IMR-90 (cell line): ENCODE data around the gene HNRNPA3. TPM values are rescaled to one million over a fixed set of nuclear protein-coding genes. Genes with fewer than 3 reads are reported as not detected.

Experiments
- ATAC-seq: fragments of 200-7000 bp; cut with Tn5 transposase; 2 replicates; pipeline ENCODE4 v1.9.1; 2020; ENCODE audit warnings: low read depth, mild to moderate bottlenecking, moderate library complexity
- BruUV-seq: library from RNA; stranded (reverse); fragments of 400-500 nt; replicated peaks from 2 replicates; lab custom pipeline; 2021; lab: Mats Ljungman, UMichigan
- CTCF ChIA-PET: fragments of 300-600 bp; formaldehyde crosslinking; extraction: SDS; loops from one replicate; lab custom pipeline; 2021; ENCODE audit warnings: antibody characterized with exemption; lab: Yijun Ruan, JAX
- POLR2A ChIA-PET: fragments of 300-600 bp; sonication (Branson Sonifier 250); formaldehyde crosslinking; loops from one replicate; lab custom pipeline; 2022; ENCODE audit warnings: antibody characterized with exemption; ENCODE audit not compliant: unreplicated experiment; lab: Charles Lee
- DNase-seq: peaks from one replicate; pipeline ENCODE4 v3.0.0; 2013
- H2AFZ ChIP-seq: replicated peaks from 2 replicates; pipeline ENCODE3; 2013; ENCODE audit warnings: low read length, mild to moderate bottlenecking; ENCODE audit not compliant: poor library complexity
- H2AK5ac ChIP-seq: 2 replicates; pipeline ENCODE4 v1.6.1; 2013; ENCODE audit warnings: low read depth, low read length, inconsistent platforms
- H2AK9ac ChIP-seq: replicated peaks from 2 replicates; pipeline ENCODE3; 2013; ENCODE audit warnings: mild to moderate bottlenecking, low read depth, low read length, moderate library complexity; ENCODE audit not compliant: poor library complexity
- H2BK120ac ChIP-seq: 2 replicates; pipeline ENCODE4 v1.6.1; 2013; ENCODE audit warnings: low read depth, low read length, inconsistent platforms
- H2BK15ac ChIP-seq: 3 replicates; pipeline ENCODE4 v1.6.1; 2013; ENCODE audit warnings: low read depth, low read length, inconsistent platforms
- H2BK20ac ChIP-seq: 2 replicates; pipeline ENCODE4 v1.6.1; 2013; ENCODE audit warnings: low read depth, mild to moderate bottlenecking, inconsistent platforms, low read length, moderate library complexity
- H2BK5ac ChIP-seq: 2 replicates; pipeline ENCODE4 v1.6.1; 2013; ENCODE audit warnings: mild to moderate bottlenecking, low read depth, low read length, inconsistent platforms; ENCODE audit not compliant: poor library complexity, severe bottlenecking
- H3K14ac ChIP-seq: replicated peaks from 2 replicates; pipeline ENCODE4 v1.6.1; 2013; ENCODE audit warnings: low read depth, low read length, inconsistent platforms
- H3K18ac ChIP-seq: 2 replicates; pipeline ENCODE4 v1.6.1; 2013; ENCODE audit warnings: low read depth, low read length, control low read depth
- H3K23ac ChIP-seq: 2 replicates; pipeline ENCODE4 v1.6.1; 2013; ENCODE audit warnings: low read depth, low read length, inconsistent platforms
- H3K27ac ChIP-seq: 2 replicates; pipeline ENCODE4 v1.5.1; 2013; ENCODE audit warnings: mild to moderate bottlenecking, control low read depth, low read length; ENCODE audit not compliant: insufficient read depth
- H3K27me3 ChIP-seq: 2 replicates; pipeline ENCODE4 v1.6.1; 2013; ENCODE audit warnings: low read length; ENCODE audit not compliant: control insufficient read depth, insufficient read depth
- H3K36me3 ChIP-seq: 2 replicates; pipeline ENCODE4 v1.6.1; 2013; ENCODE audit warnings: low read length, mixed read lengths; ENCODE audit not compliant: control insufficient read depth, insufficient read depth
- H3K4ac ChIP-seq: 2 replicates; pipeline ENCODE4 v1.6.1; 2013; ENCODE audit warnings: low read depth, low read length, inconsistent platforms
- H3K4me1 ChIP-seq: 2 replicates; pipeline ENCODE4 v1.6.1; 2013; ENCODE audit warnings: low read length, mixed read lengths; ENCODE audit not compliant: control insufficient read depth, insufficient read depth
- H3K4me2 ChIP-seq: 2 replicates; pipeline ENCODE4 v1.6.1; 2013; ENCODE audit warnings: low read depth, mild to moderate bottlenecking, control low read depth, low read length, moderate library complexity
- H3K4me3 ChIP-seq: 2 replicates; pipeline ENCODE4 v1.5.1; 2013; ENCODE audit warnings: low read depth, mild to moderate bottlenecking, control low read depth, low read length, moderate library complexity; ENCODE audit not compliant: insufficient read depth
- H3K56ac ChIP-seq: 2 replicates; pipeline ENCODE4 v1.6.1; 2013; ENCODE audit warnings: low read length, inconsistent platforms; ENCODE audit not compliant: insufficient read depth; ENCODE audit errors: extremely low read depth
- H3K79me1 ChIP-seq, 2 experiments: 2 replicates each; pipeline ENCODE4 v1.6.1; 2013; ENCODE audit warnings: low read length in 2 of 2, inconsistent platforms in 1 of 2, low read depth in 1 of 2
- H3K9ac ChIP-seq: 2 replicates; pipeline ENCODE4 v1.6.1; 2013; ENCODE audit warnings: low read depth, low read length, control low read depth
- H3K9me1 ChIP-seq: 2 replicates; pipeline ENCODE4 v1.6.1; 2013; ENCODE audit warnings: low read length, inconsistent platforms; ENCODE audit not compliant: insufficient read depth
- H3K9me3 ChIP-seq: 2 replicates; pipeline ENCODE4 v1.6.1; 2013; ENCODE audit warnings: low read length; ENCODE audit not compliant: control insufficient read depth, insufficient read depth
- H4K20me1 ChIP-seq: 2 replicates; pipeline ENCODE4 v1.6.1; 2013; ENCODE audit warnings: low read length, inconsistent platforms; ENCODE audit not compliant: insufficient read depth
- H4K5ac ChIP-seq: 2 replicates; pipeline ENCODE4 v1.6.1; 2013; ENCODE audit warnings: mild to moderate bottlenecking, low read depth, low read length, control low read depth
- H4K8ac ChIP-seq, 2 experiments: 2 replicates each; pipeline ENCODE4 v1.6.1; 2013; ENCODE audit warnings: low read depth in 2 of 2, low read length in 2 of 2, control low read depth in 1 of 2, inconsistent platforms in 1 of 2
- H4K91ac ChIP-seq: 2 replicates; pipeline ENCODE4 v1.6.1; 2013; ENCODE audit warnings: low read depth, low read length, inconsistent platforms; ENCODE audit not compliant: insufficient read depth
- BHLHE40 ChIP-seq: fragments of 150-350 bp; IDR thresholded peaks from 2 replicates; pipeline ENCODE4 v1.6.1; 2016; ENCODE audit warnings: mild to moderate bottlenecking, low read depth, low read length
- CEBPB ChIP-seq: IDR thresholded peaks from 2 replicates; pipeline ENCODE4 v1.6.1; 2012; ENCODE audit warnings: low read depth, low read length, improper control_type of control experiment
- CHD1 ChIP-seq: IDR thresholded peaks from 2 replicates; pipeline ENCODE4 v1.6.1; 2012; ENCODE audit warnings: low read depth, low read length, improper control_type of control experiment
- CTCF ChIP-seq: conservative IDR thresholded peaks from 2 replicates; pipeline ENCODE4 v1.5.1; 2012; ENCODE audit warnings: mild to moderate bottlenecking, low read depth, low read length, improper control_type of control experiment
- FOS ChIP-seq: fragments of 150-350 bp; IDR thresholded peaks from 2 replicates; pipeline ENCODE4 v1.6.1; 2016; ENCODE audit warnings: low read depth, low read length
- MAFK ChIP-seq: IDR thresholded peaks from 2 replicates; pipeline ENCODE4 v1.6.1; 2012; ENCODE audit warnings: low read depth, low read length, improper control_type of control experiment
- MAZ ChIP-seq: IDR thresholded peaks from 2 replicates; pipeline ENCODE4 v1.6.1; 2012; ENCODE audit warnings: low read depth, mild to moderate bottlenecking, low read length, improper control_type of control experiment, moderate library complexity, borderline replicate concordance
- MXI1 ChIP-seq: IDR thresholded peaks from 2 replicates; pipeline ENCODE4 v1.6.1; 2012; ENCODE audit warnings: low read depth, mild to moderate bottlenecking, low read length, moderate library complexity, borderline replicate concordance
- NFE2L2 ChIP-seq: fragments of 150-350 bp; IDR thresholded peaks from 2 replicates; pipeline ENCODE4 v1.6.1; 2016; ENCODE audit warnings: low read depth, mild to moderate bottlenecking, low read length
- POLR2A ChIP-seq: IDR thresholded peaks from 2 replicates; pipeline ENCODE4 v1.6.1; 2012; ENCODE audit warnings: mild to moderate bottlenecking, low read depth, low read length
- RAD21 ChIP-seq: IDR thresholded peaks from 2 replicates; pipeline ENCODE4 v1.6.1; 2012; ENCODE audit warnings: low read length, improper control_type of control experiment
- RCOR1 ChIP-seq: IDR thresholded peaks from 2 replicates; pipeline ENCODE4 v1.6.1; 2012; ENCODE audit warnings: mild to moderate bottlenecking, low read length, improper control_type of control experiment; ENCODE audit not compliant: insufficient replicate concordance
- RFX5 ChIP-seq: IDR thresholded peaks from 2 replicates; pipeline ENCODE4 v1.8.0; 2012; ENCODE audit warnings: low read depth, mild to moderate bottlenecking, low read length, moderate library complexity
- WGBS, 2 experiments: methylation state at CpG; one replicate each; pipeline versions ENCODE4 v1.1.5 to v1.1.7; 2013; ENCODE audit warnings: missing lambda C conversion rate in 2 of 2; ENCODE audit not compliant: insufficient read length in 1 of 2; ENCODE audit errors: extremely low coverage in 2 of 2; 5-methylcytosine and 5-hydroxymethylcytosine counted together
- dilution Hi-C: fragments of 300-500 bp; cut with HindIII; formaldehyde crosslinking; loops from one replicate; pipeline ENCODE4 v1.14.3; 2018; ENCODE audit warnings: low sequenced_read_pairs; ENCODE audit not compliant: unreplicated experiment
- in situ Hi-C: fragments of 300-500 bp; cut with MboI; formaldehyde crosslinking; loops from 3 replicates; pipeline ENCODE4 v1.14.3; 2019; ENCODE audit warnings: low sequenced_read_pairs, inconsistent platforms, mixed read lengths
- intact Hi-C: fragments of 100-400 bp; cut with micrococcal nuclease; formaldehyde crosslinking; loops from 2 replicates; pipeline ENCODE4 v1.10.0; 2022
- polyA plus RNA-seq, 3 experiments: library from polyadenylated mRNA; depleted of rRNA; stranded (reverse); fragments of >200 nt; gene quantifications; 2 replicates each; pipeline ENCODE4 v1.2.3, GENCODE V29; 2012; ENCODE audit warnings: low replicate concordance in 1 of 3
- total RNA-seq: library from RNA; depleted of rRNA; stranded (reverse); fragments of >200 nt; gene quantifications from 2 replicates; pipeline ENCODE4 v1.2.3, GENCODE V29; 2012
- TF ChIP-seq, protein P1 (sequence below): fragments of 150-350 bp; IDR thresholded peaks from 2 replicates; pipeline ENCODE4 v1.6.1; 2017; ENCODE audit warnings: mild to moderate bottlenecking, antibody characterized with exemption, low read length, low read depth

The HNRNPA3 gene
- total and polyA plus RNA-seq, 2 of the 4 experiments (the other 2 are of a cell fraction), result 18.6 to 111 TPM

GRCh38 chr2:177217247-177217843 lies 4.8 kb downstream of the HNRNPA3 start:
- no peak overlapping the region for H3K4ac ChIP-seq
- H3K23ac ChIP-seq, result no peak overlapping the region
- H3K4me2 ChIP-seq, result no peak overlapping the region
- in situ Hi-C loops (no loop called here), intact Hi-C loops (no loop called here), dilution Hi-C loops (no loop called here)
- no peak overlapping the region for H2AK5ac ChIP-seq
- H2BK20ac ChIP-seq, result no peak overlapping the region
- ATAC-seq (no peak), DNase-seq (no peak)
- no peaks in the 10 kb centered on the region; the same call in 1 of the 2 replicates for H3K9me1 ChIP-seq
- POLR2A ChIA-PET, result no interaction called here
- H3K36me3 ChIP-seq, result peaks cover 39% of the 10 kb centered on the region
- H4K91ac ChIP-seq, result no peak overlapping the region
- no peak overlapping the region for H3K4me3 ChIP-seq
- H2BK120ac ChIP-seq, result no peak overlapping the region
- H4K8ac ChIP-seq, result no peak overlapping the region
- H4K20me1 ChIP-seq, result peaks cover 66% of the 10 kb centered on the region
- no peak overlapping the region for H2AK9ac ChIP-seq
- TF ChIP-seq RAD21 (no peak), POLR2A (no peak), MAFK (no peak), CTCF (no peak), MAZ (no peak), NFE2L2 (no peak), RFX5 (no peak), CHD1 (no peak), RCOR1 (no peak), FOS (no peak), BHLHE40 (no peak), CEBPB (no peak), MXI1 (no peak)
- TF ChIP-seq, protein P1, sequence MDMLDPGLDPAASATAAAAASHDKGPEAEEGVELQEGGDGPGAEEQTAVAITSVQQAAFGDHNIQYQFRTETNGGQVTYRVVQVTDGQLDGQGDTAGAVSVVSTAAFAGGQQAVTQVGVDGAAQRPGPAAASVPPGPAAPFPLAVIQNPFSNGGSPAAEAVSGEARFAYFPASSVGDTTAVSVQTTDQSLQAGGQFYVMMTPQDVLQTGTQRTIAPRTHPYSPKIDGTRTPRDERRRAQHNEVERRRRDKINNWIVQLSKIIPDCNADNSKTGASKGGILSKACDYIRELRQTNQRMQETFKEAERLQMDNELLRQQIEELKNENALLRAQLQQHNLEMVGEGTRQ, result no peak
- no peak overlapping the region for H2BK15ac ChIP-seq
- H3K14ac ChIP-seq, result no peak overlapping the region
- H3K4me1 ChIP-seq, result no peaks in the 10 kb centered on the region; the same call in 1 of the 2 replicates
- no peaks in the 10 kb centered on the region for H3K9me3 ChIP-seq
- BruUV-seq, result no TSS peak
- no peak overlapping the region for H3K18ac ChIP-seq
- no peak overlapping the region for H4K5ac ChIP-seq
- CTCF ChIA-PET, result no interaction called here
- H2BK5ac ChIP-seq, result no peak overlapping the region
- H3K9ac ChIP-seq, result no peak overlapping the region
- no peak overlapping the region for H2AFZ ChIP-seq
- H3K27ac ChIP-seq, result no peak overlapping the region
- H3K79me1 ChIP-seq, result peaks cover 16 to 27% of the 10 kb centered on the region in 2 experiments
- WGBS, 2 experiments, result no CpG with 5 or more reads among the region's 5 CpGs
- no peak overlapping the region for H3K56ac ChIP-seq
- no peaks in the 10 kb centered on the region for H3K27me3 ChIP-seq
